Measurements from ENCODE around the gene EEF1AKMT1.

Gene EEF1AKMT1, protein sequence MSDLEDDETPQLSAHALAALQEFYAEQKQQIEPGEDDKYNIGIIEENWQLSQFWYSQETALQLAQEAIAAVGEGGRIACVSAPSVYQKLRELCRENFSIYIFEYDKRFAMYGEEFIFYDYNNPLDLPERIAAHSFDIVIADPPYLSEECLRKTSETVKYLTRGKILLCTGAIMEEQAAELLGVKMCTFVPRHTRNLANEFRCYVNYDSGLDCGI

DNA sequence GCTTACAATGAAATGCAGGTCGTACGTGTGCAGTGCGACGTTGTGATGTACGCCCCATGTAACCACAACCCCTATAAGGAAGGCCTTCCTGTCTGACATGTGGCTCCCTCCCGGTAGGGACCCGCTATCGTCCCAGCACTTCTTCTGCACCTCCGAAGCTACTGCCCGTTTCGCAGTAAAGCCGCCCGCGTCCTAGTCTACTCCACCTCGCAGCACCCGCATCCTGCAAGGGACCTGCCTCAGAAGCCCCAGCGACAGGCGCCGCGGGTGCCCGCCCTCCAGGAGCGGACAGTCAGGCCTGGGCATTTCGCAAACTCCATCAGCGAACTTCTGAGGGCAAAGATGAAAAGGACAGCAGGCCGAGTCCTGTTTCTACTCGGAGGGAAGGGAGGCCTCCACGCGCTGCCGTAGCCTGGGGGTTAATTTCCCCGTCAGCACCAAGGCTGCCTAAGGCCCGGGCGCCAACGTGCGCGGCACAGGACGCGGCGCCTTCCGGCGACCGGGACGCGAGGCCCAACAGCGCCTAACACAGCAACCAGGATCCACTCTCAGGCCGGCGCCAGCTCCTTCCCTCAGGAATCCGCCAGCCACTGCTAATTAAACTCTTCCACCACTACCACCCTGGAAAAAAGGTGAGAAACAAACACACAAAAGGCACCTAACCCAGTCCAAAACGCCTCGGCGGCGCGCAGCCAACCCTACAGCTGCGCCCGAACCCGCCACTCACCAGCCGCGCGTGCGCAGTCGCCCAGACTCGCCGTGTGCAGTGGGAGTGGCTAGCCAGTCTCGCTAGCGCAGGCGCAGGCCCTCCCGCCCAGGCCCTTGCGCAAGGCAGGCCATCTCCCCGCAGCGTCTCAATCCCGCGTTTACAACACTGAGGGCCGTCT lies at the start of gene EEF1AKMT1:
EEF1AKMT1 (minus strand) TSS at position 768 of the 887 bp plus-strand sequence. CDS start 16,363 bp downstream, outside the sequence.
- DNase-seq, result peak; percentile 96

DNA sequence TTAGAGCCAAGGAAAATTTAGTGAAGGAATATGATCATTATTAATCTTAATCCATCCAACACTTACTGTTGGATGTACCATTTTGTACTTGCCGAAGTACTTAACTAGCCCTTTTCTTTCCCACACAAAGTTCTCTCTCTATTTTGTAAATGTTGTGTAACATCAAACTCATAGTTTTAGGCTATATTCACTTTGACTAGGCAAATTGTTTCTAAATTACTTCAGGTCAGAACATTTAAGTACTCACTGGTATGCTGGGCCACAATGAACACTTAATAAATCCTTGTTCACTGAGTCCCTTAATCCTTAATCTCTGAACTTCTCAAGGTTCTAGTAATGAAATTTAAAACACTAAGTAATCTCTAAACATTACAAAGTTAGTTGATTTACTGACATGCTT lies 49.3 kb upstream of the EEF1AKMT1 start:
- DNase-seq, result no peak

DNA sequence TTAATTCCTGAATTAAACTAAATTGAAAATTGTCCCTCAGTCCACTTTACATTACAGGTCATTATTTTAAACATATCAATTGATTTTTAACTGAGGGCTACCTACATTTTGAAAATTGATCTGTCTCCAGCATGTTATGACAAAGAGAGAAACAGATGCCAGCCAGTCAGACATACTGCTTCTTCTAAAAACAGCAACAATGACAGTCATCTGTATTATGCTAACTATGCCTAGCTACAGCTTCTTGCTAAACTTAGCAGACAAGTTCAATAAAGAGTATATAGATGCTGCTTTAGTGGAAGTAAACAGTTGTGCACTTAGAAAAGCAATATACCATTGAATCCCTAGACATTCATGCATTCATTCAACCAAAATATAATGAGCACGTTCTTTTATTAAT lies 48.6 kb upstream of the EEF1AKMT1 start:
- DNase-seq, result no peak

DNA sequence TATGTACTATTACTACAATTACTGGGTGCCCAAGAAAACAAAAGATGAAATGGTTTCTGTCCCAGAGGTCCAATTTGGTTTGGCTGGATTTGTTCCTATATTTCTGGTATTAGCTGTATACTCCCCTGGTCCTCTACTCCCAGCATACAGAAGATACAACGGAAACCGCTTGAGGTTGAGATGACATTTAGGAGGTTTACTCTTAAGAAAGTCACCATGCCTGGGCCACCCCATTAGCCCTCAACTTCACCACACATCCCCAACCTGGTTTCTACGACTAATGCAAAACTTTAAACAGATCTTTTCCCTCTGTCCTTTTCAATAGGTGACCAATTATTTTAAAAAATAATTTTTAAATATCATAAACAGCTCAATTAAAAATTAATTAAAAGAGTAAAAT lies 46.0 kb upstream of the EEF1AKMT1 start:
- no peak for DNase-seq

DNA sequence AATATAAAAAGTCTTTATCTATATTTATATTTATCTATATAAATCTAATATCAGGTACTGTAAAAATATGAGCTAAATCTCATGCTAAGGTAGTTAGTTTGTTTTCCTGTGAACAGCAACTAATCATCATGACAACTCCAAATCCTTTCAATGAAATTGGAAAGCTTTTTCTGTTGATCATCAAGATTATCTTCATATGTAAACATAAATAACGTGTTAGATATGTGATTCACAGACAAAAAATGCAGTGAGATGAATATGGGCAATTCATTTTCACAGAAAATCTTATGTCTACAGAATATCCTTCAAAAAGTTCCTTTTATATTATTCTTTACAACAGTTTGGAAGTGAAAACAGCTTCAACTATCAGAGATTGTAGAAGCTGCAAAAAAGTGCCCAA lies 41.7 kb upstream of the EEF1AKMT1 start:
- DNase-seq, result no peak

DNA sequence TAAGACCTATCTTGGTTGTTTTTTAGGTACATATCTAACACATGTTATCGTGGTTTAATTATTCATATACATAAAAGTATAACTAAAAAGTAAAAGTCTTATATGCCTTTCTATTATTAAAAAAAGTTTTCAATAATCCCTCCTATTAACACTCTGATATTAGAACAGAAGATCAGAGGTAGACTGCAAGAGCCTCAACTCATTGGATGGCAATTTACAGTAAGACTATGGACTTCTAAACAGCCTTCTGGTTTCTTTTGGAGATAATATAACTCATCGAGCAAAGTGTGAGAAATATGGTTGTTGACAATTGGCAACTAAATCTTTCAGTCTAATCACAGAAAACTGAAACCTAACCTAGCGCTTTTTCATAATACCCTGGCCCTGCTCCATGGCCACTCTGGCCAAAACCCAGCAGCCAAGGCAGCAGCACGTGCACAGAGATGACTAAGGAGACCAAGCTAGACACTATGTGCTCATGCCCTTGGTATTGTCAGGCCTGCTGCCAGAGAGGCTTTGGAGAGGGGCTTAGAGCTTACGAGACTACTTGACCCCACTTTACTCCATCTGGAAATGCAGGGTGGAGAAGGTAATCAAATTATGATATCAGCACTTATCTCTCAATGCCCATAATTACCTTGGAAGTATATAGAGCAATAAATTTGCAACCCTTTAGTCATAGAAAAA lies 40.6 kb upstream of the EEF1AKMT1 start:
- no peak for DNase-seq

DNA sequence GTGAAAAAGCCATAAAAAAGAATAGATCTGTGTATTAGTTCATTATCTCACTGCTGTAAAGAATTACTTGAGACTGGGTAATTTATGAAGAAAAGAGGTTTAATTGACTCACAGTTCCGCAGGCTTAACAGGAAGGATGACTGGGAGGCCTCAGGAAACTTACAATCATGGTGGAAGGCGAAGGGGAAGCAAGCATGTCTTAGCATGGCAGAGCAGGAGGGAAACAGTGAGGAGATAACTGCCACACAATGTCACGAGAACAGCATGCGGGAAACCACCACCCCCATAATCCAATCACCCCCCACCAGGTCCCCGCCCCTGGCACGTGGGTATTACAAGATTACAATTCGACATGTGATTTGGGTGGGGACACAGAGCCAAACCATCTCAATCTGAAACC lies 39.1 kb upstream of the EEF1AKMT1 start:
- DNase-seq, result no peak

DNA sequence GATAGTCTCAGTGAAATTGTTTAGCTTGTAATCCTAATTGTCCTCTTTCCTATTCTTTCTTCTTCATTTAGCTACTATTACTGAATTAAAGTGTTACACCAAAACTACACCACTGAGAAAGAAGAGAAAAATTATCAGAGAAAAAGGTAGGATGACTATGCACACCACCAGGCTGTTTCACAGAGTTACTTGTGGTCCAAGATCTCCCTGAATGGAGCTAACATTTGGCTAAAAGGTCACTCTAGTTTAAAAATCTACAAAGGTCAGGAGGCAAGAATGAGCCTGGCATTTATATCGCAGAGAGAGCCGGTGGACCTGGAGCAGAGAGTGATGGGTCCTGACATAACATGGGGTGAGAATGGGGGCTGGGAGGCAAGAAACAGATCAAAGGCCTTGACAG lies 37.0 kb upstream of the EEF1AKMT1 start:
- DNase-seq, result no peak

DNA sequence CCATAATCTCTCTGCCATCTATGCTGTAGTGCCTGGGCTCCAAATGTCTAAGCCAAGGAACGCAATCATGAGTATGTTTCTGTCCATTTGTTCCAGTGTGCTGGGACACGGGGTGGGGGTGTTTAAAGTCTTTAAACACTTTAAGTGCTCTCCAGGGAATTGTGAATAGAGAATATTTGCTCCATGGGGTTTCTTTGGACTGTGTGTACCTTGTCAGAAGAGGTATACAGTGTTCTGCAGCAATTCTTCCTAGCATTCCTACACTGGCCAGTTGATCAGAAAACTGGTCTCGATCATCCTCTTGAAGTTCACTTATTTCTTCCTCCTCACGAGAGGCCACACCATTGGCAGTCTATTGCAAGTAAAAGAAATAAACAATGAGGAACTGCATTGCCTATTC lies 35.1 kb upstream of the EEF1AKMT1 start:
- no peak for DNase-seq

DNA sequence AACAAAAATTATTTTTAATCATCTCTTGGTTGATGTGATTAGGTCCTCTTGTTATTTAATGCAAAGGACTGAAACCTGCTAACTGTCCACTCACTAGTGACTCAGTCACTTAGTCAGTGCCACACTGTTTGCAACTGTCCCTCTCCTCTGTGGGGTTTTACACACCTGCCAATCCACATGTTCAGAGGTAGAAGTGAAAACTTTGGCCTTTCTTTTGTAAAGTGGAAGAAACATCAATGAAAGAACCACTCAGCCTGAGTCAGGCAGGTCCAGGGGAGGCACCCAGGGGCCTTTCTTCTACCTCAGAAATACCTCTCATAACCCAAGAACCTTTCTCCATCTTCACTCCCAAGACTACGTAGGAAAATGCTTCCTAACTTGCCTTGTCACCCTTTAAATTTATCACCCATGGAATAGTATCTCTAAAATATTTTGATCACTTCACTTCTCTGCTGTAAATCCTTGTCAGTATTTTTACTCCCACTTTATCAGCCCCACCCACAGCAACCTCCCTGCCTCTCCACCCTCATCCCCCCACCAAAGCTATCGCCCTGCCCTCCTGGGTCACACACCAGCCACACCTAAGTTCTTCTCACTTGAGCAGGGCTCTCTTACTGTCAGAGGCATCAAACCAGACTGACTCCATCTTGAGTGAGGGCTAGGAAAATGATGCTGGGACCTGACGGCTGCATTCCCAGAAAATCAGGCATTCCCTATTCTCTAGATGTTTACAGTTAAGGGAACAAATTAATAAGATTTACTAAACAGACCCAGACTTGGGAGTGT lies 29.6 kb upstream of the EEF1AKMT1 start:
- DNase-seq, result no peak

DNA sequence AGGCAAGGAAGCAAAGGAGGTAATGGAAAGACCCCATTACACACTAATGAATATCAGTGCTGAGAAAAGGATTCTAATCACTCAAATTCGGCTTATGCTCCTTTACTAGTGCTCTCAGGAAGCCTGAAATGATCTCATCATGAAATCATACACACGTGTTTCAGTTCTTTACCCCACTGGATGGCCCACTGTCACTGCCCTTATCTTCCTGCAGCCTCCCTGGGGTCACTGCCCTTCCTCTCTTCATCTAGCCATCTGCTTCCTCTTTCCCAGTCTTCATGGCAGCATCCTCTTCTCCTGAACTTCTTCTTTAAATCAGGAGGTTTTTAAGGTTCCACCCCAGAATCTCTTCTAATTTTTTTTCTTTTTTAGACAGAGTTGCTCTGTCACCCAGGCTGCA lies 27.9 kb upstream of the EEF1AKMT1 start:
- no peak for DNase-seq

DNA sequence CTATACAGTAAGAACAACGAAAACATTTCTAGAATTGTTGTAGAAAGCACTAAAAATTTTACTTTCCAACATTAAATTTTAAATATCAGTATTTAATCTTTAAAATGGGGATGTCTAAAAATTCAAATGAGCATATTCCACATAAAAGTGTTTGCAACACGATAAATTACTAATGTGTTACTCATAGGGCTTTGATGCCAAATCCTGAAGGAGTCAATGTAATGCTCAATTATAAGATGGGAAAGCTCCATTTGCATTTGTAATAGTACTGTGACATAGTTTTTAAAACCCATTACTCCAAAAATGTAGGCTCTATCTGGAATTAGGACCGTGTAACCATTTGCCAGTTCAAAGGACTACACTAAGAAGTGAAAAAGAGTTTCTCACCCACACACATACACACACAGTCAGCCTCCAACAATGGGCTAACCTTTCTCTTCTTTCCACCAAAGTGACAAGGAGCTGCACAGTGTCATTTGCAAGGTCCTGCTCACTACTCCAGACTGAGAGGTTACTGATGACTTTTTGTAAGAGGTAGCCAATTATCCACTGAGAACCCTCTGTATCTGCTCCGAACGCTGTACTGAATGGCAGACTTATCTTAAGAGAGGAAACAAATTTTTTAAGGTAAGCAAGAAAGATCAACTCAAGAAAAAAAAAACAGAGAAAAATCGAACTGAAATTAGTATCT lies 26.1 kb upstream of the EEF1AKMT1 start:
- no peak for DNase-seq

DNA sequence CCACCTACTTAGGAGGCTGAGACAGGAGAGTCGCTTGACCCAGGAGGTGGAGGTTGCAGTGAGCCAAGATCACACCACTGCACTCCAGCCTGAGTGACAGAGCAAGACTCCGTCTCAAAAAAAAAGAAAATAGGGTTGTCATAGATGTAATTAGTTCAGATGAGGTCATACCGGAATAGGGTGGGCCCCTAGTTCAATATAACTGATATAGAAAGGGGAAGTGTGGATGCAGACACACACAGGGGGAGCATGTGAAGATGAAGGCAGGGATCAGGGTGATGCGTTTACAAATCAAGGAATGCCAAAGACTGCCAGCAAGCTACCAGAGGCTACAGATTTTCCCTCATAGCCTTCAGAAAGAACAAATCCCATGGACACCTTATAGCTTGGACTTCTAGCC lies 24.3 kb upstream of the EEF1AKMT1 start:
- no peak for DNase-seq

DNA sequence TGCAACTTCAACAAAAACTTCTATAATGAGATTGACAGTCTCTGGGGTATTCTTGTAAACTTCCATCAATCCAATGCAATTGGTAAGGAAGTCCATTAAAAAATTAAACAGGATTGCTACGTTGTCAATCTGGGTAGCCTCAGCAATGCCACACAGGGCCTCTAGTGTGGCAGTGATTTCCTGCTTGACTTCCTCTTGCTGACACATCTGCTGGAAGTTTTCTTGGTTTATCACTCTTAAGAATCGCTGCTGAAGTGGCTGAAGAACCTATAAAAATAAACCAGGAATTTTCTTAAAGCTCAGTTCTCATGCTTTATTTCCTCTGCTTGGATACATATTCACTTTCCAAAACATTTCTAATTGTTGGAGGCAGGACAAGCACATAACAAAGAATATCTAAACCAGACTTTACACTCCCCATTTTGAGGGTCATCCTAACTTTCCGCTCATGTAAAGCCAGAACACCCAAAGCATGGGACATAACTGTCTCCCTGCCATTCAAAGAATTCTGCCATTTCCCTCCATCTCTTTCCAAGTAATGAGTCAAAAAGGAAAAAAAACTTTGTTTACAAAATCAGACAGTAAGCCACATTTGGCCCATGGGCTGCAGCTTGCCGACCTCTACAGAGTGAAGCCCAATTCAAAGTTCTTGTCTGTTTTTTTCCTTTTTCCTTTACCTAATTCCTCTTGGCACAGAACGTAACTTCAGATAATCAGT lies 23.2 kb upstream of the EEF1AKMT1 start:
- DNase-seq, result no peak

DNA sequence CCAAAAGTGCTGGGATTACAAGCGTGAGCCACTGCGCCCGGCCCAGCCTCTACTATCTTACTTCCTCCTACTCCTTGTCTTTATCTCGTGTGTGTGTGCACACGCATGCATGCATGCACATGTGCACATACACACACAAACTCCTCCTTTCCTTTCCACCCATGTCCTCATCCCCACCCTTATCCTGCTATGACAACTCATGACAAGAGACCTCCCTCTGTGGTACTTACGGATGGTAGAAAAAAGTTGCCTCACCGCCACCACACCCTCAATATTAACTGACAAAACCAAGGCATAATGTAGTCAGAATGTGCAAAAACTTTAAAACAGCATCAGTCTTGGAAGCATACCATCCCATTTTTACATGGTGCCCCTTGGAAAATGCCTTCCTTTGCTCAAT lies 15.9 kb upstream of the EEF1AKMT1 start:
- no peak for DNase-seq

DNA sequence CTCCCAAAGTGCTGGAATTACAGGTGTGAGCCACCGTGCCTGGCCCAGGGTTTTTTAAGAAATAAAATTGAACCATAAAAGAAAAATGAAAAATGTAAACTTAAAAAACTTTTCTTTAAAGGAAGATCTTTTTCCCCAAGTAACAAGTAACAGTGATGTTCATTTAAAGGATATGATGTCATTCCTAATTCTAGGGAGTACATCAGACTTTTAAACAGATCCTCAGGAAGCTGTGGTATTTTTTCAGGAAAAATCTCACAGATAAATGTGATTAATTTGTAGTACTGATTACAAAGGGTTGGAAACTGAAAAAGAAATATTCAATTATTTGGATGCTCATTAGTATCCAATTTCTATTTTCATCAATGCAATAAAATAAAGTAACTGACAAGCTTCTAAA lies 14.6 kb upstream of the EEF1AKMT1 start:
- DNase-seq, result no peak

DNA sequence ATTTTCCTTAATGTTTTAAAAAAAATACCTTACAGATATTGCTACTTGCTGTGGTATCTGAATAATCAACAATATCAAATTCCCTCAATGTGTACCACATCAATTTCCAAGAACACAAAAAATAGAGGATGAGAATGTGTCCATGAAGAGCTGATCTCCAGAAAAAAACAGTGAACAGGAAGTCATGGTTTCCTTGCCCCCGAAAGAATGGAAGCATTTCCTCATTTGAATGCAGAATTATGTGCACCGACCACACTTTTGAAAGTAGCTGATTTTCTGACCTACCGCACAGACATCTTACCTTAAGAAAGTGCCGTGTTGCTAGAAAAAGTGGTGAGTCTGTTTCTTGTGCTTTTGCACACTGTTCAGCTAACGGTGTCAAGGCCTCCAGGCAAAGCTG lies 13.4 kb upstream of the EEF1AKMT1 start:
- no peak for DNase-seq

DNA sequence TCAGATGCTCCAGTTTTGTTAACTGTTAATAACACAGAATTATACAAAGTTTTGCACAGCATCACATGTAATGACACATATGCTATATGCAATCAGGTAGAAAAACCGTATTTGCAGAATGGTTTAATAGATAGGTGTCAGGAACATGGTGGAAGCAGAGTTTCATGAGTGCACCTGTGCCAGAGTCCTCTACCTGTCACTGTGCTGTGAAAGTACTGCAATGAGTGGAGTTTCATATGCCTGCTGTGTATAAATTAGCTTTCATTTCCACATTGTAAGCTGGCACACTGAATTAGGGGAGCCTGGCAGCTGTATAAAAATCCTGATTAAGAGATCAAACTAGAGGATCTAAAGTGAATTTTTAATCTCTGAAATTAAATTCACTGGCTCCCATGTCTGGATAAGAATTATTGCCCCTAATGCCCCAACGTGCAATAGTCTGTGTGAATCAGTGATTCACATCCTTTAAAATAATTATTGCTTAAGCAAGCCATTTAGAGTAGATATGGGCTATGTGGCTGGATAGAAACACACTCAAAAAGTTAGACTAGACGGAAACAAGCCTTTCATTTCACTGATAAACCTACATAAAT lies 8.5 kb upstream of the EEF1AKMT1 start:
- DNase-seq, result no peak

DNA sequence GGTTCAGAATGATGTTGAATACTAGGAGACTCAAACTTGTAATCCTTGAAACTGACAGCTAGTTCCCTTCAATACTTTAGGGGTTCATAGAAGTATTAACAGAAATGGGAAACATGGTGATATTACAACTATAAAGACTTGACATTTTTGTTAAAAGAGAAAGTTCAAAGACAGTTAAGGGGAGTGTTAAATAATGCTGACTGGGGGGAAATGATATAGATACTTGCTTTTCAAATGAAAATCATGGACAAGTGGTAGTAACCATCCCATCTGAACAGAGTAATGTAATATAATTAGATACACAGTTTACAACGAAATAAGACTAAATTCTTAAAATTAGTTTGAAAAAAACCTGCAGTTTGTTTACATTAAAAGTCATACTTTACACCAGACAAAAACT lies 6.6 kb upstream of the EEF1AKMT1 start:
- no peak for DNase-seq

DNA sequence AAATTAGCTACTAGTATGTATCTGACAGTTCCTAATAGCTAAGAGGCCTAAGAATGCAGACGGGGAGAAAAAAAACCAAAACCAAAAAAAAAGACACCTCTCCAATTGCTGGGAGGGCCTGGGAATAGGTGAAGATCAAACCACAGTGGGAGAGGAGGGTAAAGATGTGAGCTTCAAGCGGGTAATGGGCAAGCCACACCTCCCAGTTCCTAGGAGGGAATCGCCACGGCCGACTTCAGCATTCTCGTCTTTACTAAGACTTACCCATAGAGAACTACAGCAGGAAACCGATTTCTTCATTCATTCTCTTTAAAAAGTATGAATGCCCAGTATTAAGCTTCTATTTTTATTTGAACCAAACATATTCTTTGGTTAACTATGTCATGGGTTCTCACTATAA lies 5.6 kb upstream of the EEF1AKMT1 start:
- no peak for DNase-seq

DNA sequence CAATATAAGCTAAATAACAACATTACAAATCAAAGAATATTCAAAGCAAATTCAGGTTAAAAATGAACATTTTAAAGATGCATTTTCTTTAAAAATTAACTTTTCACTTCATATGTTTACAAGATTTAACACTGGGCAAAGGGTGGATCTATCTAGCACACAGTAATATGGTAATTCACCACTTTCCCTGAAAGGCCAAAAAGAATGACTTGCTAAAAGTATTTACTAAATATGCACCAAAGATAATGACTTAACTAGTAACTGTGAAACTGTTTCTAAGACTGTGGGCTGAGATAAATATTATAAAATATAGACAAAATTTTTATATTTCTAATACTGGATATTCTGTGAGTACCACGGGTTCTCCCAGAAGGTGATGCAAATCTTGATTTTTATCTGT lies 4.5 kb upstream of the EEF1AKMT1 start:
- DNase-seq, result no peak
